Spleen (tissue), 7 donors: ENCODE data around the gene ITGA2.

Experiments
- POLR2A ChIP-seq, 3 donors: fragments of 450-650 bp; IDR thresholded peaks; one replicate each; pipeline ENCODE4 v1.5.1; 2017; ENCODE audit warnings: antibody characterized with exemption in 3 of 3, mild to moderate bottlenecking in 1 of 3
- POLR2AphosphoS5 ChIP-seq, 3 donors: sonication (generic); formaldehyde crosslinking; IDR thresholded peaks; one replicate each; pipeline ENCODE4 v1.5.1; 2017; ENCODE audit warnings: antibody characterized with exemption in 3 of 3
- TF ChIP-seq, protein P1 (sequence below), 11 experiments: fragments of 200-600 bp in 7 of 11; fragments of 450-650 bp in 4 of 11; sonication (generic) in 4 of 11; IDR thresholded peaks in 8 of 11; conservative IDR thresholded peaks in 3 of 11; 1 replicate in 7 of 11; 2 replicates in 4 of 11; pipeline versions ENCODE4 v1.4.0 to v1.8.0; 2016 to 2021; ENCODE audit warnings: antibody characterized with exemption in 11 of 11, inconsistent platforms in 4 of 11, mild to moderate bottlenecking in 1 of 11
- donor health status: DM: no; HTN: no; CAD: no; lungs with moderate emphysema.
- donor health status: DM: no; HTN: no; CAD: no.
- donor health status: DM: no; HTN: no; CAD: no.

DNA sequence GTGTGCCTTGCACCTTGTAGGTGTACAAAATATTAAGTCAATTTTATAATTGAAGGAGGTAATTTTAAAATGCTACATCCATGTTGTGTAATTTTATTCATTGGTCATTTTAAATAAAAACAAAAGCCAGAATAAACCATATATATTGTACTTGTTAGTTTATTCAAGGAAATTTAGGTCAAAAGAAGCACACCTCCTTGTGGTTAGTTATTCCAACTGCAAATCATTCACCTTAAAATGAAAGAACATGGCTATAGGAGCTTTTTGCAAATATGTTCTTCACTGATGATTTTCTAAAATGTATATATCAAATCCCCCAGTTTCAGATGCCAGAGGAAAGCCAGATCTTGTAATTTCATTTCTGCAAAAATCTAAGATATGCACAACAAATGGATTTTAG, 125.8 kb downstream of the ITGA2 start:
- no peak for TF ChIP-seq POLR2A (IDR thresholded peaks at IDR 0.05)
- TF ChIP-seq, protein P1, sequence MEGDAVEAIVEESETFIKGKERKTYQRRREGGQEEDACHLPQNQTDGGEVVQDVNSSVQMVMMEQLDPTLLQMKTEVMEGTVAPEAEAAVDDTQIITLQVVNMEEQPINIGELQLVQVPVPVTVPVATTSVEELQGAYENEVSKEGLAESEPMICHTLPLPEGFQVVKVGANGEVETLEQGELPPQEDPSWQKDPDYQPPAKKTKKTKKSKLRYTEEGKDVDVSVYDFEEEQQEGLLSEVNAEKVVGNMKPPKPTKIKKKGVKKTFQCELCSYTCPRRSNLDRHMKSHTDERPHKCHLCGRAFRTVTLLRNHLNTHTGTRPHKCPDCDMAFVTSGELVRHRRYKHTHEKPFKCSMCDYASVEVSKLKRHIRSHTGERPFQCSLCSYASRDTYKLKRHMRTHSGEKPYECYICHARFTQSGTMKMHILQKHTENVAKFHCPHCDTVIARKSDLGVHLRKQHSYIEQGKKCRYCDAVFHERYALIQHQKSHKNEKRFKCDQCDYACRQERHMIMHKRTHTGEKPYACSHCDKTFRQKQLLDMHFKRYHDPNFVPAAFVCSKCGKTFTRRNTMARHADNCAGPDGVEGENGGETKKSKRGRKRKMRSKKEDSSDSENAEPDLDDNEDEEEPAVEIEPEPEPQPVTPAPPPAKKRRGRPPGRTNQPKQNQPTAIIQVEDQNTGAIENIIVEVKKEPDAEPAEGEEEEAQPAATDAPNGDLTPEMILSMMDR (IDR thresholded peaks at IDR 0.05 in 8 of 11, conservative IDR thresholded peaks at IDR 0.05 in 3 of 11) = no peak
- no peak for TF ChIP-seq POLR2AphosphoS5 (IDR thresholded peaks at IDR 0.05)
